SK-N-SH (cell line): ENCODE results near the gene STMN1. TPM values are rescaled to one million over a fixed set of nuclear protein-coding genes. Genes with fewer than 3 reads are reported as not detected.

Source experiments
- CTCF ChIA-PET: fragments of 300-600, 350-600 bp; formaldehyde crosslinking; extraction: SDS; loops from one replicate; lab custom pipeline; 2021; lab: Yijun Ruan, JAX
- POLR2A ChIA-PET: fragments of 350-600 bp; sonication (Branson Sonifier 250); formaldehyde crosslinking; extraction: SDS; loops from one replicate; lab custom pipeline; 2020; ENCODE audit warnings: antibody characterized with exemption, inconsistent platforms; lab: Yijun Ruan, JAX
- DNase-seq: peaks from one replicate; pipeline ENCODE4 v3.0.0; 2012
- H2AFZ ChIP-seq: fragments of 200-600 bp; sonication (generic); 2 replicates; pipeline ENCODE4 v1.8.1; 2016; ENCODE audit warnings: antibody characterized with exemption, mild to moderate bottlenecking, low read depth
- H3F3A ChIP-seq: fragments of 200-600 bp; sonication (generic); replicated peaks from 2 replicates; pipeline ENCODE3; 2016; ENCODE audit warnings: antibody characterized with exemption, mild to moderate bottlenecking; ENCODE audit not compliant: insufficient read depth
- H3K27ac ChIP-seq, 2 experiments: fragments of 200-500 bp in 1 of 2; fragments of 200-600 bp in 1 of 2; sonication (Bioruptor generic) in 1 of 2; sonication (generic), shearing (Covaris generic) in 1 of 2; 2 replicates each; pipeline versions ENCODE4 v1.5.1 to v1.6.1; 2014 to 2016; ENCODE audit warnings: low read depth in 2 of 2, inconsistent platforms in 1 of 2, low read length in 1 of 2, mild to moderate bottlenecking in 1 of 2, mixed read lengths in 1 of 2
- H3K27me3 ChIP-seq: fragments of 200-600 bp; sonication (generic), shearing (Covaris generic); 2 replicates; pipeline ENCODE4 v1.6.1; 2016; ENCODE audit warnings: mixed run types; ENCODE audit not compliant: insufficient read depth
- H3K36me3 ChIP-seq, 2 experiments: fragments of 200-500 bp in 1 of 2; fragments of 200-600 bp in 1 of 2; sonication (Bioruptor generic) in 1 of 2; sonication (generic) in 1 of 2; replicated peaks in 1 of 2; 2 replicates each; pipeline versions ENCODE3 to v1.5.1; 2014 to 2016; ENCODE audit warnings: low read length in 1 of 2, mild to moderate bottlenecking in 1 of 2; ENCODE audit not compliant: insufficient read depth in 2 of 2, control insufficient read depth in 1 of 2
- H3K4me1 ChIP-seq, 2 experiments: fragments of 200-500 bp in 1 of 2; fragments of 200-600 bp in 1 of 2; sonication (Bioruptor generic) in 1 of 2; sonication (generic), shearing (Covaris generic) in 1 of 2; 2 replicates each; pipeline versions ENCODE4 v1.5.1 to v1.6.1; 2014 to 2016; ENCODE audit warnings: low read depth in 1 of 2, low read length in 1 of 2, mixed run types in 1 of 2; ENCODE audit not compliant: insufficient read depth in 2 of 2, control insufficient read depth in 1 of 2
- H3K4me2 ChIP-seq: fragments of 200-600 bp; sonication (generic), shearing (Covaris generic); 2 replicates; pipeline ENCODE4 v1.6.1; 2017; ENCODE audit warnings: mixed run types
- H3K4me3 ChIP-seq, 2 experiments: fragments of 200-500 bp in 1 of 2; fragments of 200-600 bp in 1 of 2; sonication (Bioruptor generic) in 1 of 2; sonication (generic), shearing (Covaris generic) in 1 of 2; 2 replicates each; pipeline versions ENCODE4 v1.5.1 to v1.8.1; 2014 to 2016; ENCODE audit warnings: low read depth in 2 of 2, inconsistent platforms in 1 of 2, low read length in 1 of 2, mild to moderate bottlenecking in 1 of 2, mixed read lengths in 1 of 2, moderate library complexity in 1 of 2
- H3K79me2 ChIP-seq: fragments of 200-600 bp; sonication (generic); 2 replicates; pipeline ENCODE4 v1.8.1; 2017; ENCODE audit warnings: mild to moderate bottlenecking; ENCODE audit not compliant: insufficient read depth
- H3K9ac ChIP-seq: fragments of 200-600 bp; sonication (generic); 2 replicates; pipeline ENCODE4 v1.6.1; 2017; ENCODE audit warnings: mixed run types
- H3K9me2 ChIP-seq: fragments of 200-600 bp; sonication (generic); 2 replicates; pipeline ENCODE4 v1.6.1; 2017; ENCODE audit warnings: mixed run types
- H3K9me3 ChIP-seq: fragments of 200-600 bp; sonication (generic); 2 replicates; pipeline ENCODE4 v1.6.1; 2017; ENCODE audit warnings: mixed run types, mild to moderate bottlenecking, moderate library complexity
- H4K20me1 ChIP-seq: fragments of 200-600 bp; sonication (generic); 2 replicates; pipeline ENCODE4 v1.6.1; 2017; ENCODE audit warnings: mild to moderate bottlenecking, mixed run types; ENCODE audit not compliant: insufficient read depth
- CHD2 ChIP-seq: fragments of 150-350 bp; IDR thresholded peaks from 2 replicates; pipeline ENCODE4 v1.6.1; 2018; ENCODE audit warnings: low read length; ENCODE audit not compliant: partially characterized antibody
- CTCF ChIP-seq: fragments of 200-600 bp; sonication (generic); IDR thresholded peaks from 2 replicates; pipeline ENCODE4 v1.6.1; 2017; ENCODE audit warnings: antibody characterized with exemption, mild to moderate bottlenecking, moderate library complexity
- FOSL2 ChIP-seq: IDR thresholded peaks from 2 replicates; pipeline ENCODE4 v1.4.0; 2012; ENCODE audit warnings: low read depth, mild to moderate bottlenecking, moderate library complexity, borderline replicate concordance
- FOXJ3 ChIP-seq: sonication (generic); formaldehyde crosslinking; IDR thresholded peaks from 2 replicates; pipeline ENCODE4 v1.5.1; 2020; ENCODE audit warnings: mild to moderate bottlenecking, missing genetic modification reagents
- IRF3 ChIP-seq: fragments of 150-350 bp; IDR thresholded peaks from 2 replicates; pipeline ENCODE4 v1.6.1; 2016; ENCODE audit warnings: mild to moderate bottlenecking, low read depth, low read length
- MEF2A ChIP-seq: IDR thresholded peaks from 2 replicates; pipeline ENCODE4 v1.4.0; 2012; ENCODE audit warnings: low read depth, borderline replicate concordance
- NFIC ChIP-seq: IDR thresholded peaks from 2 replicates; pipeline ENCODE4 v1.4.0; 2012; ENCODE audit warnings: borderline replicate concordance
- PBX3 ChIP-seq: IDR thresholded peaks from 2 replicates; pipeline ENCODE4; 2012
- POLR2AphosphoS5 ChIP-seq: IDR thresholded peaks from 2 replicates; pipeline ENCODE4 v1.6.1; 2012; ENCODE audit warnings: low read depth, low read length
- RCOR1 ChIP-seq: fragments of 150-350 bp; IDR thresholded peaks from 2 replicates; pipeline ENCODE4 v1.6.1; 2017; ENCODE audit warnings: antibody characterized with exemption, low read length
- RFX5 ChIP-seq: IDR thresholded peaks from 2 replicates; pipeline ENCODE4 v1.6.1; 2012; ENCODE audit warnings: mild to moderate bottlenecking, improper control_type of control experiment, low read length
- SIN3A ChIP-seq: IDR thresholded peaks from 2 replicates; pipeline ENCODE4 v1.6.1; 2012; ENCODE audit warnings: low read depth, mild to moderate bottlenecking, low read length, moderate library complexity, borderline replicate concordance
- USF1 ChIP-seq: IDR thresholded peaks from 2 replicates; pipeline ENCODE4 v1.4.0; 2012; ENCODE audit warnings: low read depth, borderline replicate concordance
- YY1 ChIP-seq: IDR thresholded peaks from 2 replicates; pipeline ENCODE4 v1.4.0; 2012; ENCODE audit warnings: low read depth, mild to moderate bottlenecking
- WGBS: methylation state at CpG from one replicate; pipeline ENCODE4 v1.1.6; 2017; ENCODE audit warnings: low lambda C conversion rate; 5-methylcytosine and 5-hydroxymethylcytosine counted together
- polyA plus RNA-seq, 3 experiments: library from polyadenylated mRNA; depleted of rRNA; stranded (reverse); fragments of >200 nt; gene quantifications; 2 replicates each; pipeline ENCODE4 v1.2.3, GENCODE V29; 2012
- TF ChIP-seq, protein P1 (sequence below): IDR thresholded peaks from 2 replicates; pipeline ENCODE4 v1.4.0; 2012; ENCODE audit warnings: low read depth, borderline replicate concordance
- TF ChIP-seq, protein P2 (sequence below): fragments of 150-350 bp; IDR thresholded peaks from 2 replicates; pipeline ENCODE4 v1.6.1; 2017; ENCODE audit warnings: antibody characterized with exemption, low read length, low read depth, borderline replicate concordance

STMN1 gene
- polyA plus RNA-seq, 1 of the 3 experiments (the other 2 are of a cell fraction), result 143 TPM

DNA sequence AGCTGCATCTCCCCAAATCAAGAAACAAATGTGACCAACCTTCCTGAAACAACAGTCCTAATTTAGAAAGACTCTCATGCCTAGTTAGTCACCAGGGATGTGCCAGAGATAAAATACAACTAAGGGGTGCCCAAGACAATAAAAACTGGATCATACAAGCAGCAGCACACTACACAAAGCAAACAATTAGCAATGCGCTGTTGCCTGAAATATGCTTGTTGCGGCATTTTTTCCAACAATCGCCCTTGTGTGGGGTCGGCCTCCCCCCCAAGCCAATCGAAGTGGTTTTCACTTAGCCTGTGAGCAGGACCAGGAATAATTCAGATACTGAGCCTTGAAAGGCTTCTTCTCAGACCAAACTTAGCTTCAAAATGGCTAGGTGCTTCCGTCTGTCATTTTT, 1.4 kb upstream of the STMN1 start:
- no peak overlapping the region for H3K9ac ChIP-seq
- no peak overlapping the region for H3K27ac ChIP-seq
- ChIA-PET CTCF (interaction anchor here (1.4 to 6.5 kb wide), 2 partner anchors 12 to 90 kb away, joined by 4 to 57 read pairs; partner anchors contain the start of gene PAFAH2), POLR2A (interaction anchor here (1.7 to 4.2 kb wide), 2 partner anchors 32 to 90 kb away, joined by 3 to 16 read pairs; partner anchors contain the start of genes PAFAH2 and PAQR7)
- H3F3A ChIP-seq, result peaks cover 24% of the 10 kb centered on the region
- no peaks in the 10 kb centered on the region for H3K9me2 ChIP-seq
- H3K27me3 ChIP-seq, result no peaks in the 10 kb centered on the region
- H3K36me3 ChIP-seq, result peaks cover 10 to 11% of the 10 kb centered on the region in 2 experiments
- H3K79me2 ChIP-seq, result peaks cover 30% of the 10 kb centered on the region
- TF ChIP-seq, protein P1, sequence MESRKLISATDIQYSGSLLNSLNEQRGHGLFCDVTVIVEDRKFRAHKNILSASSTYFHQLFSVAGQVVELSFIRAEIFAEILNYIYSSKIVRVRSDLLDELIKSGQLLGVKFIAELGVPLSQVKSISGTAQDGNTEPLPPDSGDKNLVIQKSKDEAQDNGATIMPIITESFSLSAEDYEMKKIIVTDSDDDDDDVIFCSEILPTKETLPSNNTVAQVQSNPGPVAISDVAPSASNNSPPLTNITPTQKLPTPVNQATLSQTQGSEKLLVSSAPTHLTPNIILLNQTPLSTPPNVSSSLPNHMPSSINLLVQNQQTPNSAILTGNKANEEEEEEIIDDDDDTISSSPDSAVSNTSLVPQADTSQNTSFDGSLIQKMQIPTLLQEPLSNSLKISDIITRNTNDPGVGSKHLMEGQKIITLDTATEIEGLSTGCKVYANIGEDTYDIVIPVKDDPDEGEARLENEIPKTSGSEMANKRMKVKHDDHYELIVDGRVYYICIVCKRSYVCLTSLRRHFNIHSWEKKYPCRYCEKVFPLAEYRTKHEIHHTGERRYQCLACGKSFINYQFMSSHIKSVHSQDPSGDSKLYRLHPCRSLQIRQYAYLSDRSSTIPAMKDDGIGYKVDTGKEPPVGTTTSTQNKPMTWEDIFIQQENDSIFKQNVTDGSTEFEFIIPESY, result no peak
- no peak for TF ChIP-seq CHD2
- no peak for TF ChIP-seq YY1
- no peak for TF ChIP-seq CTCF
- TF ChIP-seq, protein P2, sequence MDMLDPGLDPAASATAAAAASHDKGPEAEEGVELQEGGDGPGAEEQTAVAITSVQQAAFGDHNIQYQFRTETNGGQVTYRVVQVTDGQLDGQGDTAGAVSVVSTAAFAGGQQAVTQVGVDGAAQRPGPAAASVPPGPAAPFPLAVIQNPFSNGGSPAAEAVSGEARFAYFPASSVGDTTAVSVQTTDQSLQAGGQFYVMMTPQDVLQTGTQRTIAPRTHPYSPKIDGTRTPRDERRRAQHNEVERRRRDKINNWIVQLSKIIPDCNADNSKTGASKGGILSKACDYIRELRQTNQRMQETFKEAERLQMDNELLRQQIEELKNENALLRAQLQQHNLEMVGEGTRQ, result no peak
- TF ChIP-seq RCOR1, result no peak
- no peak for TF ChIP-seq USF1
- no peak for TF ChIP-seq SIN3A
- TF ChIP-seq IRF3, result no peak
- no peak for TF ChIP-seq RFX5
- no peak for TF ChIP-seq FOXJ3 (CRISPR knock-in tag)
- no peak for TF ChIP-seq FOSL2
- TF ChIP-seq PBX3, result no peak
- TF ChIP-seq POLR2AphosphoS5, result no peak
- TF ChIP-seq MEF2A, result no peak
- TF ChIP-seq NFIC, result no peak
- 83% methylated on average over 6 of the region's 6 CpGs for WGBS
- no peak overlapping the region for H3K4me2 ChIP-seq
- peaks cover 13 to 23% of the 10 kb centered on the region in 2 experiments for H3K4me1 ChIP-seq
- no peaks in the 10 kb centered on the region for H3K9me3 ChIP-seq
- H4K20me1 ChIP-seq, result peaks cover 18% of the 10 kb centered on the region; the same call in 1 of the 2 replicates
- H3K4me3 ChIP-seq, result no peak overlapping the region
- no peak for DNase-seq
- 0 out of 2 replicates have a peak overlapping the region, but pooled peaks have one; percentile 38 for H2AFZ ChIP-seq
